Uterus (tissue), 2 donors: ENCODE results near the gene FARS2.

ENCODE experiments used
- CTCF ChIP-seq, 4 experiments: fragments of 200-600 bp in 2 of 4; fragments of 450-650 bp in 2 of 4; sonication (generic) in 2 of 4; IDR thresholded peaks; one replicate each; pipeline ENCODE4 v1.5.1; 2016 to 2019; ENCODE audit warnings: antibody characterized with exemption in 4 of 4, mild to moderate bottlenecking in 2 of 4, moderate library complexity in 1 of 4
- POLR2A ChIP-seq, 2 donors: fragments of 450-650 bp; IDR thresholded peaks; one replicate each; pipeline ENCODE4 v1.6.1; 2016; ENCODE audit warnings: antibody characterized with exemption in 2 of 2, mild to moderate bottlenecking in 1 of 2, moderate library complexity in 1 of 2

GRCh38 chr6:5411414-5411813 is 150.1 kb downstream of the FARS2 start:
- TF ChIP-seq CTCF (IDR thresholded peaks at IDR 0.05) (no peak), POLR2A (IDR thresholded peaks at IDR 0.05) (no peak)
